ENCODE results near the gene RNF166. TPM values are rescaled to one million over a fixed set of nuclear protein-coding genes. Genes with fewer than 3 reads are reported as not detected.

Gene RNF166
- polyA plus RNA-seq, 3 donors: 99.3 to 255 (median 120) TPM

- H3K27me3 Mint-ChIP-seq (ENCODE audit: low read depth in 3 of 3): peaks cover 10 to 19% (median 12%) of the 10 kb centered on the region in 3 donors
- Histone ChIP-seq H3K4me3 (replicated peaks in 1 of 3; ENCODE audit: low read depth in 2 of 3, low read length in 3 of 3) (peak overlapping the region in 1 of 3 experiments; percentile 94), H3K36me3 (replicated peaks in 1 of 2; ENCODE audit: control insufficient read depth in 1 of 2, insufficient read depth in 2 of 2, low read length in 2 of 2) (peaks cover 0 to 8% of the 10 kb centered on the region in 2 donors), H3K27me3 (ENCODE audit: control insufficient read depth in 2 of 2, insufficient read depth in 2 of 2, low read length in 2 of 2) (no peaks in the 10 kb centered on the region), H3K4me2 (replicated peaks; ENCODE audit: extremely low read depth, low read length, poor library complexity, severe bottlenecking) (peak overlapping the region; percentile 91), H3K79me2 (ENCODE audit: insufficient read depth, low read length) (peaks cover 22% of the 10 kb centered on the region), H4K20me1 (ENCODE audit: insufficient read depth, low read length) (peaks cover 4% of the 10 kb centered on the region), H3K9me3 (replicated peaks in 1 of 2; ENCODE audit: control insufficient read depth in 1 of 2, insufficient read depth in 1 of 2, low read length in 2 of 2) (no peaks in the 10 kb centered on the region), H3K9ac (ENCODE audit: insufficient read depth, low read length, poor library complexity, severe bottlenecking) (peak overlapping the region; percentile 42), H3K27ac (ENCODE audit: low read depth in 1 of 2, low read length in 2 of 2) (peak overlapping the region; percentile 41 to 46), H2AFZ (ENCODE audit: insufficient read depth, low read depth, low read length, poor library complexity, severe bottlenecking) (no peak overlapping the region), H3K4me1 (ENCODE audit: control insufficient read depth in 1 of 2, insufficient read depth in 2 of 2, low read length in 2 of 2) (peaks cover 66 to 74% of the 10 kb centered on the region in 2 donors)
- H3K36me3 Mint-ChIP-seq: peaks cover 15 to 23% of the 10 kb centered on the region in 2 donors
- intact Hi-C loops (cut with micrococcal nuclease): loop anchor here (2.0 to 10.0 kb wide), 4 partner anchors 22 to 90 kb away; partner anchors contain the start of genes CYBA (in 1 of the 2), IL17C (in 1 of the 2) and MVD (in 1 of the 2)
- peak overlapping the region; percentile 80 to 86 for H3K4me3 Mint-ChIP-seq
- DNase-seq: no peak
- peaks cover 61% of the 10 kb centered on the region for H3K4me1 Mint-ChIP-seq
- TF ChIP-seq CTCF (IDR thresholded peaks at IDR 0.05): no peak
- H3K27ac Mint-ChIP-seq: peak overlapping the region; percentile 51 to 87 (median 74)
- H3K9me3 Mint-ChIP-seq: no peaks in the 10 kb centered on the region
- WGBS (ENCODE audit: insufficient coverage): 54% methylated on average over 13 of the region's 15 CpGs
These were observed 21.5 kb downstream of the RNF166 start for GRCh38 chr16:88684569-88685155.

DNA sequence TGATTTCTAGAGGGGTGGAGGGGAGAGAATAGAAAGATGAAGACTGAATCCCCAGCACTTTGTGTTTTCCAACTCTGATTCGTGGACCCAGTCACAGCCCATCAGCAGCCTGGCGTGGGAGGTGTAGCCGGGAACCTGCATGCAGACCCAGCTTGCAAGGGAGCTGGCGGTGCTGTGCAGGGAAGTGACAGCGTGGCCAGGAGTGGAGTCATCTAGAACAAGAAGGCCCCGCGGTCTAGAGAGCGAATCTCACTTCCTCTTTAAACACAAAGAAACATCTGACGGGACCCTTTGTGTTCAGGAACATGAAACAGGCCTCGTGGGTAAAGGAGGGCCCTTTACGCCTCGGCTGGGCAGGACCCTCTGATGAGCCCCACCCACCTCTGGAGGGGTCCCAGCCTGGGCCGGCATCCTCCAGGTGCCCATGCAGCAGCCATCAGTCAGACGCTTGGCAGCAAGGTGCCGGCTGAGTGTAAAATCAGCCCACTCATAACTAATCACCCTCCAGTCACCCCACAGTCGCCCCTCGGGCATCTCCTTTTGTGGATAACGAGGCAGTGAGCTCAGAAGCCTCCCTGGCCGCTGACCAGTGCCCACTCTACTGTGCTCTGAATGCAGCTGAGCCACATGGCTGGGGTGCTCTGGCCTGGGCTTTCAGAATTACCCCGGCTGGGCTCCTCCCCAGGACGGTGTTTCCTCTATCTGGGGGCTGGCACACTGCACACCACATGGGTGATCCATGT lies 24.3 kb downstream of the RNF166 start:
- Mint-ChIP-seq H3K4me3 (peak overlapping the region; percentile 56 to 84), H3K27me3 (ENCODE audit: low read depth in 3 of 3) (peaks cover 0 to 2% (median 2%) of the 10 kb centered on the region in 3 donors), H3K4me1 (peaks cover 53% of the 10 kb centered on the region), H3K36me3 (peaks cover 29 to 50% of the 10 kb centered on the region in 2 donors), H3K9me3 (no peaks in the 10 kb centered on the region), H3K27ac (peak overlapping the region; percentile 93 to 96 (median 95))
- Histone ChIP-seq H3K36me3 (replicated peaks in 1 of 2; ENCODE audit: control insufficient read depth in 1 of 2, insufficient read depth in 2 of 2, low read length in 2 of 2) (peaks cover 25 to 32% of the 10 kb centered on the region in 2 donors), H3K4me1 (ENCODE audit: control insufficient read depth in 1 of 2, insufficient read depth in 2 of 2, low read length in 2 of 2) (peaks cover 62 to 69% of the 10 kb centered on the region in 2 donors), H3K9ac (ENCODE audit: insufficient read depth, low read length, poor library complexity, severe bottlenecking) (peak overlapping the region; percentile 66), H3K4me3 (replicated peaks in 1 of 3; ENCODE audit: low read depth in 2 of 3, low read length in 3 of 3) (peak overlapping the region in 1 of 3 experiments; percentile 66), H4K20me1 (ENCODE audit: insufficient read depth, low read length) (peaks cover 2% of the 10 kb centered on the region), H2AFZ (ENCODE audit: insufficient read depth, low read depth, low read length, poor library complexity, severe bottlenecking) (peak overlapping the region; percentile 60), H3K4me2 (replicated peaks; ENCODE audit: extremely low read depth, low read length, poor library complexity, severe bottlenecking) (peak overlapping the region; percentile 67), H3K27me3 (ENCODE audit: control insufficient read depth in 2 of 2, insufficient read depth in 2 of 2, low read length in 2 of 2) (no peaks in the 10 kb centered on the region), H3K9me3 (replicated peaks in 1 of 2; ENCODE audit: control insufficient read depth in 1 of 2, insufficient read depth in 1 of 2, low read length in 2 of 2) (no peaks in the 10 kb centered on the region), H3K79me2 (ENCODE audit: insufficient read depth, low read length) (peaks cover 22% of the 10 kb centered on the region), H3K27ac (ENCODE audit: low read depth in 1 of 2, low read length in 2 of 2) (peak overlapping the region; percentile 80 to 91)
- peak; percentile 88 to 93 (median 93) for DNase-seq
- 13% methylated on average over 20 of the region's 21 CpGs for WGBS (ENCODE audit: insufficient coverage)
- TF ChIP-seq CTCF (IDR thresholded peaks at IDR 0.05): no peak
- intact Hi-C loops (cut with micrococcal nuclease): loop anchor here (1.0 to 10.0 kb wide), 3 partner anchors 19 to 87 kb away; partner anchors contain the start of gene IL17C (in 1 of the 2)

Measured in CD14-positive monocyte (primary cell).